HG03039 (cell line): Measurements from ENCODE around the gene TBX15.

Source experiments
- ATAC-seq: cut with Tn5 transposase; IDR thresholded peaks from one replicate; pipeline ENCODE4 v1.9.1; 2021; ENCODE audit warnings: mild to moderate bottlenecking, moderate library complexity; ENCODE audit not compliant: unreplicated experiment

TBX15 gene

DNA sequence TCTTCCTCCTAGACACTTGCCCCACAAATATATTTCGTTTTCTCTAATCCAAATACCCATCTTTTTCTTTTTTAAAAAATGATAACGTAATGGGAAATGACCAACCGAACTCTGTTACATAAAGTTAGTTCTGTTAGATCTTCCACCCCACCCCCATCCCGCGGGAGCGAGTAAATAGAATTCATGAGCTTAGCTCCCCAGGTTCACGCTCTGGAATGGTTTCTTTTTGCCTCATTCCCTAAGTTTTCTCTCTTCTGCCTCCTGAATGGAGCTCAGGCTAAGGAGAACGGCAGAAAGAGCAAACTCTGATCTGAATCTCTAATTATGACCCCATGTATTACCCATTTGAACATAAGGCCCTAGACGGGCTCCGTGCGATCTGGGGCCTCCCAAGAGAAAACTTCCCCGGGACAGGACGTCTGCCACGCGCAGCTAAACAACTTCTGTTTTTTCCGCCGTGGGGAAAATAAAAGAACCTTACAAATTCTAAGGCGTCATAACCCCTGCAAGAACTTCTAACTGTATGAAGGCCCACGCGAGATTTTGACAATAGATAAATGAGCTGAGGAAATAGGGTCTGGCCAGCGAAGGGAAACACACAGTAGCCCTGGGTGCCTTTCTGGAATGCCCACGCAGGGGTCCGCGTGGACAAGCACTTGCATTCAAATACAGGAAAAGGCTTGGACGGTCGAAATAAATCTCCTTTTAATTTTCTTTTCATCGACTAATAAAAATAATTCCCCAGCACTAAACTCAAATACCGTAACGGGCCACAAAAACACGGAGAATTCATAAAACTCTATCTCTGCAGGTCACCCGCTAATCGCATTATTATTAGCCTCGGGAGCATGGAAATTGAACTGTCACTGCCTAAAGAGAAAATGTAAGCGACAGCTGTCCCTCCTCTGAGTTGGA lies 2.2 kb downstream of the TBX15 start:
- ATAC-seq = no peak

DNA sequence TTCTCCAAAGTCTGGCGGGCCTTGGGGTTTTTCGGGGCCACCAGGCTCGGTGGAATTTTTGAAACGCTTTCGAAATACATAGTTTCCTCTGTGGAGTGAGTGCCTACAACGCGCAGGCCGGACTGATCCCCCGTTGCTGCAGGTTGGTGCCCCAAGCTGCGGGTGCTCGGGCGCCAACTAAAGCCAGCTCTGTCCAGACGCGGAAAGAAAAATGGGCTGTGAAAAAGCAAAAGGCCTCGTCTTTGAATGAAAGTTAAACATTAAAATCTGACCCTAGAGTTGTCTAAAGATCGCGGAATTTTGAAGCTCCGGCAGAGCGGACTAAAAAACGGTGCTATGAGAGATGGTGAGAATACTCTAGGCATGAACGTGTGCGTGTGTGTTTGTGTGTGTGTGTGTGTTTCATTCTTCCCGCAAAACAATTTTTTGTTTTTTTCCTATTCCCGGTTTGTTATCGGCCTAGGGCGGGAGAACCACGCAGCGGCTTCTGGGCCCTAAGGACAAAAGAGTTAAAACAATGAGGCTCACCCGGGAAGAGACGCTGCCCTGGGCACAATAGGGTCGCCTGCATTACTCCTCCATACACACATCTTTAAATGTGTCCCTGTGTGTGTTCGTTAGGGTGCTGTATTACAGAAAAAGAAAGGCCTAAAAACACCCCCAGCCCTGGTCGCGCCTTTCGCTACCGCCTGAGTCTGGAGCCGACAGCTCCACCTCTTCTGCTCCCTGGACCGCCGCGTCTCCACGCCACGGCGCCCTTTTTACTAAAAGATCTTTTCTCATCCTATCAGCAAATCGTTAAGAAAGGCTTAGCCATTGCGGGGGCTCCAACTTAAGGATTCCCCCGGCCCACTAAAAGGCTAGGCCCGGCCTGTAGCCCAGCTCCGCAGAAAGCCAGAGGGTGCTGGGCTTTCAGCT lies 3.2 kb downstream of the TBX15 start:
- no peak for ATAC-seq

DNA sequence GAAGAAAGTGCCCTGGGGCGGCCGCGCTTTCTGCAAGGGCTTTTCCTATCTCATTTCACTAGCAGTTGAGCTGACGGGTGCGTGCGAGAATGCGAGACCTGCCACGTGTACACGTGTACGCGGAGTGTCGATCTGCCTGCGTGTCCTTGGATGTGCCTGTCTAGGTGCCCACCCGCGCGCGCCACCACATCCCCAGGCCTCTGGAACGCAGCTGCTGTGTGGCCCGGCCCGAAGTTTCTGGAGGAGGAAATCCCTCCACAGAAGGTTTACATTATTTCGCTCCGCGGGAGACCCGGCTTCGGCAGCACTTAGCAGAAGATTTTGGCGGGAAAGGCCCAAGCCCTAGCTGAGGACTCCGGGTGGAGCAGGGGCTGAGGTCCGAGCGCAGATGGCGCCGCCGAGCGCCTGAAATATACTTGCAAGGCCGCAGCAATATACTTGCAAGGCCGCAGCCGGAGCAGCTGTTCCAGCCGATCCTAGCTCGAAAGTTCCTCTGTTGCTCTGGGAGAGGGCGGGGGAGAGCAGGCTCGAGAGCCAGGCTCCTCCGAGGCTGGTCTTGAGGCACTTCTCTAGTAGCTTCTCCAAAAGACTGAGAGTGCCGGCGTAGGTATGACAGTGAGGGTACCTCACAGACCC lies 3.9 kb downstream of the TBX15 start:
- ATAC-seq = no peak

DNA sequence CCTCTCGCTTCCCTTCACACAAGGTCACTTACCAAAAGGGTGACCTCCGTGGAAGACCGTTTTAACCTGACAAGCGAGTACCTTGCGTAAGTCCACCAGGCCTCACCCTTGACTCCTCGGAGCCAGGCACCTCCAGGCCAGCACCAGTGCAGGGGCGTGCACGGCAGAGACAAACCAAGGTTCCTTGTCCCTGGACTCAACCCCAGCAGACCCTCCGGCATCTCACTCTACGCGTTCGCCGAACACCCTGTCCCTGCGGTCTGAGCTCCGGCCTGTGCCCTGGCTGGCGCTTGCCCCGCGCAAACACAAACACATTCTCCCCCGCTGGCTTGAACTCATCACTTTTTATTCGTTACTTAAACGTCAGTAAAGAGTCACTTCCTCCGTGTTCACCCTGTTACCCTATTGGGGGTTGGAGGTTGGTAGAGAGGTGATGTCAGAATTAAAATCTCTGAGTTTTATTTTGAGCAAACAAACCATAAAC lies 4.5 kb downstream of the TBX15 start:
- no peak for ATAC-seq

GRCh38 chr1:118982821-118983557 lies 5.2 kb downstream of the TBX15 start:
- ATAC-seq = no peak

- no peak for ATAC-seq
These were observed 5.9 kb downstream of the TBX15 start for GRCh38 chr1:118982266-118982665.

DNA sequence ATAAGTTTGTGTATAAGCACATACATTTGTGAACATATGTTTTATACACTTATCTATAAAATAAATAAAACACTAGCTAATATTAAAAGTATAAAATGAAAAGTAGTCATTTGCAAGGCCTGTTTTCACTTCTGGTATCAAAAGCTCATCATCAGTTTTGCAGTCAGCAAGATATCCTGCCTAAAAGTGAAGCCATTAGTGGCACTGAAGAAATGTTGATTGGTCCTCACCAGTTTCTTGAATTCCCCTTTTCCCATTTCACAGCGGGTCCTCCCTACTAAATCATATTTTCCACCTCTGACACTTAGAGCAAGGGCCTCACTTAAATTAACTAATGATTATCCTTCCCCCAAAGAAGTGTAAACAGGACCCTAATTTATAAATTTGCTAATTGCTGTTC lies 6.7 kb downstream of the TBX15 start:
- ATAC-seq = no peak

DNA sequence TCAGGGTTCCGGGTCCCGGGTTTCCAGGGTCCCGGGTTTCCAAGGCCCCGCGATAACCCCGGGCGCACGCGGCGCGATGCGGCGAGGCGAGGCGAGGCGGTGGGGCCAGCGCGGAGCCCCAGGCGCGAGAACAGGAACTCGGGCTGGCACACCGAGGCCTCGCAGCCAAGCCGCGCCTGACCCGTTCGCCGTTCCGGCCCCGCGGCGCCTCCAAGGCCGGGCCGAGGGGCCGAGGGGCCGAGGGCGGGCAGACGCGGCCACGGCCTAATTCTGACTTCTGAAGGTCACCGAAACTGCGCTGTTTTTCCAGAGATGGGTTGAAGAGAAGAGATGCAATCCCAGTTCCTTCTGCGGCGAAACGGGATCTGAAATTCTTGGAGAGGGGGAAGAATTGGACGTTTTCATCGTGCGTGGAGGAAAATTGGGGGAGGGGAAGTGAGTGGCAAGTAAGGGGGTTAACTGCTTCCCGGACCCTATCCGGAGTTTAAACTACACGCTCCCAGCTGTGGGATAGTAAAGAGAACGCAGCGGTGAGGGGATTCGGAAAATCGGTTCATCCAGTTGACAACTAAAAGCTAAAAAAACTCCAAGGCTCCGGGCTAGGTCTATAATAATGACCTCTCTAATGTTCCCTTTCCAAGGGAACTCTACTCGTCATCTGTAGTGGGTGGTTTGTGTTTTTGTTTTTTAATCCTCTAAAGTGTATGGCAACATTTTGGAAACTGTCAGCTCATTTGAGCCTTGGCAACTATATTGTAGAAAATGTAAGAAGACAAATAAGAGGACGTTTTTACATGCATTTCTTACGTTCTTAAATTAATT lies 8.2 kb downstream of the TBX15 start:
- ATAC-seq = no peak

GRCh38 chr1:118978914-118979701 lies 9.0 kb downstream of the TBX15 start:
- ATAC-seq = no peak

GRCh38 chr1:118977600-118977999 lies 10.5 kb downstream of the TBX15 start:
- no peak for ATAC-seq

DNA sequence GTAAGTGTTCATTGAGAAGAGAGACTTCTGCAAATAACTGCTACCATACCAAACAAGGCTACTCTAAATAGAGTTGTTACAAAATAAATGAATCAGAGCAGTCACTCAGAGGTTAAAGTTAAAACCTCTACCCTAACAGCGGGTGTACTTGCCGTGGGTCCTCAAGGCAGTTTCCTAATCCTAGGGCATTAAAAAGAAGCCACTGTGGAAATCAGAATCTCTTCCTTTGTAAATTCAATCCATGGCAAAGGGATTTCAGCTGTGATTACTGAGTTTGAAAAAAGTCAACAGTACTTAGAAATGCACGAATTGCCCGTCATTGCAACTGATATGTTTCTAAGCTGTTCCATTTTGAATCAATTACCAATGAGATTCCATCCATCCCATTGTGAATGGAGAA lies 13.5 kb downstream of the TBX15 start:
- no peak for ATAC-seq

DNA sequence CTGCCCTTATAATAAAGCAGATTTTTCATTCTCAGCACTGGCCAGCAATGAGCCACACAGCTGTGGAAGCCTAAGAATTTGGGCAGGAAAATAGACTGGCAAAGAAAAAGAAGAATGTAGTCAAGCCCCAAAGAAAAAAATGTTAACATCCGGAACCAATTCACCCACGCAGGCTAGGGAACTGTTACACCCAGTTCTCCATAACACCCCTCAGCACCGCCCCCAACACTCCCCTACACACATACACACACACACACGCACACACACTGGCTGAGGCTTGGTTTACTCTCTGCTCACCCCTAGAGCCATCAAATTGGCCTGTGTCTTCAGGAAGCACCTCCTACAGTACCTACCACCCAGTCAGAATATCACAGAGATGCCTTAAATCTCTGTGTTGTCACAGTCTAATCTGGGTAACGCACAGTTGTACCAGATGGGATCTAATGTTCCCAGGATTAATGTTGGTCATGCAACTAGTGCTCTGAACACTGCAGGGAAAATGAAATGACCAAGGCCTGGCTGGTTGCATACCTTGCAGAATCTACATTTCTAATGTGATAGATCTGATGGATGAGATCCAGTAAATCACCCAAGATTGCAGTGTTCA lies 14.5 kb downstream of the TBX15 start:
- no peak for ATAC-seq

- no peak for ATAC-seq
These were observed 15.1 kb downstream of the TBX15 start for GRCh38 chr1:118973032-118973431.

GRCh38 chr1:118970451-118970850 lies 17.7 kb downstream of the TBX15 start:
- ATAC-seq = no peak

DNA sequence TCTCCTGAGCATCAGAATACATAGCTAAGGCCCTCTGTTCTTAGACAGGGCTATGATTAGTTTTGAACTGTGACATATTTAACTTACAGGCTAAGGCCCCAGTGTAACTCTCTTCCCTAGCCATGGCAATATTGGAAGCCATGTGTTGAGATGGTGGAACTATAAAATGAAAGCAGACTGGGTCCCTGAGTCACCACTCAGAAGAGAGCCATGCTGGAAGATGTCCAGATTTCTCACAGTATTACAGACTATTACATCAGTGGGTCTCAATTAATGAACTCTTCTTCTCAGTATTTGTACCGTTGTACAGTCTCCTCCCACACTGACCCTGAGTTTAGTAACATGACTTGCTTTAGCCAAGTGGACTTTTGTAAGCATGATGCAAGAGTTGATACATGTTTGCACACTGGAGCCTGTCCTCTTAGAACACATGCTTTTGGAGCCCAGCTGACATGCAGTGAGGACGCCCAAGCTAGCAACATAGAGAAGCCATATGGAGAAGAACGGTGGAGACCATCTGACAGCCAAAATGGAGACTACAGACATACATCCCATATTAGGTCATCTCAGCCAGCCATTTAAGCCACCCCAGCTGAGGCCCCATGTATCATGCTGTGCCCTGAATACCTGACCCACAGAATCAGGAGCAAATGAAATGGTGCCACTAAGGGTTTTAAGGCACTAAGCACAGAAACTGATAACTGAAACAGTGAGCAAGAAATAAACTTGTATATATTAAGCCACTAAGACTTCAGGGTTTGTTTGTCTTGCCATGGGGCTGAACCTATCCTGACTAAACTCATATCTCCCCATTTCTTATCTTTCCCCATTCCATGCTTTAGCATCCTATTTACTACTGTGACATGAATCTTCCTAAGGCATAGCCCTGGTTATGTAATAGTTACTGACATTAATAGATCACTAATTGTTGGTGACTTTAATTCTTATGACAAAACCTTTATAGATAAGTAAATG lies 24.4 kb downstream of the TBX15 start:
- ATAC-seq = no peak

- ATAC-seq = no peak
These were observed 25.0 kb downstream of the TBX15 start for GRCh38 chr1:118963138-118963455.

DNA sequence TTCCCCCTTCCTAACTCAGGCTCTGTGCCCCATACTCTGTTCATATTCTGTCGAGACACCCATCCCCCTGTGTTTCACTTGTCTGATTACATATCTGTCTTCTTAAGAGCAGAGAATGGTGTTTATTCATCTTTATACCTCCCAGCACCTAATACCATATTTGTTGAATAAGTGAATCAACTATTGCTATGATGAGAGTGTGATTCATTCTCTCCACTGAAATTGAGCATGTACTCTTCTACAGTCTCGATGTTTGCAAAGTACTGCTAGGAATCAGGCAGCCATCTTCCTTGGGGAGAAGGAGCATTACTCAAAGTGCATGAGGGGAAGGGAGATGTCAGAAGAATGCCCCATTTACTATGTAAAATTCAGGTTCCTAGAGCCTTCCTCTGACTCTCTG lies 27.0 kb downstream of the TBX15 start:
- no peak for ATAC-seq
